Sigmoid colon (tissue), 4 donors: ENCODE results near the gene OXT.

ENCODE experiments used
- EP300 ChIP-seq, 4 donors: sonication (generic); formaldehyde crosslinking; IDR thresholded peaks; one replicate each; pipeline ENCODE4 v1.6.1; 2017; ENCODE audit warnings: antibody characterized with exemption in 4 of 4
- POLR2A ChIP-seq, 2 donors: fragments of 450-650 bp; IDR thresholded peaks; one replicate each; pipeline ENCODE4 v1.6.1; 2016; ENCODE audit warnings: antibody characterized with exemption in 2 of 2, mild to moderate bottlenecking in 2 of 2, moderate library complexity in 2 of 2
- POLR2AphosphoS5 ChIP-seq, 4 donors: sonication (generic); formaldehyde crosslinking; IDR thresholded peaks; one replicate each; pipeline ENCODE4 v1.6.1; 2017; ENCODE audit warnings: antibody characterized with exemption in 4 of 4
- TF ChIP-seq, protein P1 (sequence below), 4 experiments: fragments of 450-650 bp in 3 of 4; fragments of 200-600 bp in 1 of 4; IDR thresholded peaks; one replicate each; pipeline ENCODE4 v1.5.1; 2016 to 2019; ENCODE audit warnings: antibody characterized with exemption in 4 of 4, mild to moderate bottlenecking in 3 of 4, moderate library complexity in 2 of 4

DNA sequence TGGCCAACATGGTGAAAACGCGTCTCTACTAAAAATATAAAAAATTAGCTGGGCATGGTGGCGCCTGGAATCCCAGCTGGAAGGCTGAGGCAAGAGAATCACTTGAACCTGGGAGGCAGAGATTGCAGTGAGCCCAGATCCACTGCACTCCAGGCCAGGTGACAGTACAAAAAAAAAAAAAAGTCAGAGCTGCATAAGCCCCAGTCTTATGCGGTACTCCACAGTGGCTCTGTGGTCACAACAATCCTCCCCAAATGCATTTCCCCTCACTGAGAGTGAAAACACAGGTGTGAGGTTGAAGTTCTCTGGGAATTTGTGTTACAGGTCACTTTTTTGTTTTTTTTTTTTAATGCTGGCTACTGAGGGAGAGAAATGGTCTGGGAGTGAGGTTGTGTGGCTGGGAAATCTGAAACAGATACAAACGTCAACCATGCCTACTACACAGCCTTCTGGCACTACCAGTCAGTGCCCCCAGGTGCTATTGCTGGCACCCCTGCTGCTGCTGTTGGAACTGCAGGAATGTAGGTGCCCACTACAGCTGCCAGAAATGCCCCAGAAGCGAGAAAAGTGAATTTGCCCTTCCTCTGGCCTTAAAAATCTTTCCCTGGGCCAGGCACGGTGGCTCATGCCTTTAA is 19.9 kb upstream of the OXT start:
- no peak for TF ChIP-seq POLR2AphosphoS5 (IDR thresholded peaks at IDR 0.05)
- TF ChIP-seq, protein P1, sequence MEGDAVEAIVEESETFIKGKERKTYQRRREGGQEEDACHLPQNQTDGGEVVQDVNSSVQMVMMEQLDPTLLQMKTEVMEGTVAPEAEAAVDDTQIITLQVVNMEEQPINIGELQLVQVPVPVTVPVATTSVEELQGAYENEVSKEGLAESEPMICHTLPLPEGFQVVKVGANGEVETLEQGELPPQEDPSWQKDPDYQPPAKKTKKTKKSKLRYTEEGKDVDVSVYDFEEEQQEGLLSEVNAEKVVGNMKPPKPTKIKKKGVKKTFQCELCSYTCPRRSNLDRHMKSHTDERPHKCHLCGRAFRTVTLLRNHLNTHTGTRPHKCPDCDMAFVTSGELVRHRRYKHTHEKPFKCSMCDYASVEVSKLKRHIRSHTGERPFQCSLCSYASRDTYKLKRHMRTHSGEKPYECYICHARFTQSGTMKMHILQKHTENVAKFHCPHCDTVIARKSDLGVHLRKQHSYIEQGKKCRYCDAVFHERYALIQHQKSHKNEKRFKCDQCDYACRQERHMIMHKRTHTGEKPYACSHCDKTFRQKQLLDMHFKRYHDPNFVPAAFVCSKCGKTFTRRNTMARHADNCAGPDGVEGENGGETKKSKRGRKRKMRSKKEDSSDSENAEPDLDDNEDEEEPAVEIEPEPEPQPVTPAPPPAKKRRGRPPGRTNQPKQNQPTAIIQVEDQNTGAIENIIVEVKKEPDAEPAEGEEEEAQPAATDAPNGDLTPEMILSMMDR (IDR thresholded peaks at IDR 0.05), result no peak
- TF ChIP-seq POLR2A (IDR thresholded peaks at IDR 0.05), result no peak
- TF ChIP-seq EP300 (IDR thresholded peaks at IDR 0.05), result no peak
